Lower leg skin (tissue), 3 donors: ENCODE measurements around the gene CDNF.

Experiments
- POLR2A ChIP-seq, 2 donors: fragments of 450-650 bp; IDR thresholded peaks; one replicate each; pipeline ENCODE4 v1.6.1; 2016 to 2017; ENCODE audit warnings: antibody characterized with exemption in 2 of 2, mild to moderate bottlenecking in 1 of 2, moderate library complexity in 1 of 2
- TF ChIP-seq, protein P1 (sequence below), 3 donors: fragments of 450-650 bp; IDR thresholded peaks; one replicate each; pipeline ENCODE4 v1.5.1; 2016; ENCODE audit warnings: antibody characterized with exemption in 3 of 3, mild to moderate bottlenecking in 3 of 3, moderate library complexity in 2 of 3

- TF ChIP-seq, protein P1, sequence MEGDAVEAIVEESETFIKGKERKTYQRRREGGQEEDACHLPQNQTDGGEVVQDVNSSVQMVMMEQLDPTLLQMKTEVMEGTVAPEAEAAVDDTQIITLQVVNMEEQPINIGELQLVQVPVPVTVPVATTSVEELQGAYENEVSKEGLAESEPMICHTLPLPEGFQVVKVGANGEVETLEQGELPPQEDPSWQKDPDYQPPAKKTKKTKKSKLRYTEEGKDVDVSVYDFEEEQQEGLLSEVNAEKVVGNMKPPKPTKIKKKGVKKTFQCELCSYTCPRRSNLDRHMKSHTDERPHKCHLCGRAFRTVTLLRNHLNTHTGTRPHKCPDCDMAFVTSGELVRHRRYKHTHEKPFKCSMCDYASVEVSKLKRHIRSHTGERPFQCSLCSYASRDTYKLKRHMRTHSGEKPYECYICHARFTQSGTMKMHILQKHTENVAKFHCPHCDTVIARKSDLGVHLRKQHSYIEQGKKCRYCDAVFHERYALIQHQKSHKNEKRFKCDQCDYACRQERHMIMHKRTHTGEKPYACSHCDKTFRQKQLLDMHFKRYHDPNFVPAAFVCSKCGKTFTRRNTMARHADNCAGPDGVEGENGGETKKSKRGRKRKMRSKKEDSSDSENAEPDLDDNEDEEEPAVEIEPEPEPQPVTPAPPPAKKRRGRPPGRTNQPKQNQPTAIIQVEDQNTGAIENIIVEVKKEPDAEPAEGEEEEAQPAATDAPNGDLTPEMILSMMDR (IDR thresholded peaks at IDR 0.05): no peak
- TF ChIP-seq POLR2A (IDR thresholded peaks at IDR 0.05): no peak
Measured at GRCh38 chr10:14878266-14879123, 40.7 kb upstream of the CDNF start, which contains the start of gene SUV39H2.
